GM18519 (cell line): Measurements from ENCODE around the gene STUM.

Source experiments
- ATAC-seq: cut with Tn5 transposase; IDR thresholded peaks from one replicate; pipeline ENCODE4 v1.9.1; 2021; ENCODE audit warnings: mild to moderate bottlenecking, moderate library complexity; ENCODE audit not compliant: unreplicated experiment, low FRiP score

The STUM gene

GRCh38 chr1:226532553-226532952, 16.0 kb upstream of the STUM start:
- no peak for ATAC-seq

- ATAC-seq, result no peak
Observed at GRCh38 chr1:226533220-226533619, 15.3 kb upstream of the STUM start.

GRCh38 chr1:226534098-226534497, 14.5 kb upstream of the STUM start:
- ATAC-seq, result no peak

- no peak for ATAC-seq
Observed at GRCh38 chr1:226534645-226535044, 13.9 kb upstream of the STUM start.

GRCh38 chr1:226535666-226536065, 12.9 kb upstream of the STUM start:
- ATAC-seq, result no peak

- no peak for ATAC-seq
Observed at GRCh38 chr1:226541231-226541630, 7.3 kb upstream of the STUM start.

- no peak for ATAC-seq
Observed at GRCh38 chr1:226541631-226542622, 6.6 kb upstream of the STUM start.

GRCh38 chr1:226542623-226543103, 5.9 kb upstream of the STUM start:
- no peak for ATAC-seq

GRCh38 chr1:226545836-226546596, 2.5 kb upstream of the STUM start:
- no peak for ATAC-seq

- no peak for ATAC-seq
Observed at GRCh38 chr1:226546926-226547325, 1.6 kb upstream of the STUM start.

- no peak for ATAC-seq
Observed at GRCh38 chr1:226547754-226548191, 791 bp upstream of the STUM start.

- ATAC-seq, result no peak
Observed at GRCh38 chr1:226549094-226549936, 751 bp downstream of the STUM start.

GRCh38 chr1:226549937-226550671, 1.5 kb downstream of the STUM start:
- no peak for ATAC-seq

- ATAC-seq, result no peak
Observed at GRCh38 chr1:226550672-226551041, 2.1 kb downstream of the STUM start.

GRCh38 chr1:226551299-226551698, 2.7 kb downstream of the STUM start:
- no peak for ATAC-seq

GRCh38 chr1:226552061-226552460, 3.5 kb downstream of the STUM start:
- ATAC-seq, result no peak

GRCh38 chr1:226553266-226553923, 4.8 kb downstream of the STUM start:
- ATAC-seq, result no peak

GRCh38 chr1:226553924-226554282, 5.3 kb downstream of the STUM start:
- no peak for ATAC-seq

GRCh38 chr1:226555092-226555491, 6.5 kb downstream of the STUM start:
- ATAC-seq, result no peak
